Skin of body (tissue), 2 donors: ENCODE data around the gene RPL38. TPM values are rescaled to one million over a fixed set of nuclear protein-coding genes. Genes with fewer than 3 reads are reported as not detected.

Experiments
- DNase-seq: peaks from one replicate; lab custom pipeline; 2025; lab: John Stamatoyannopoulos, UW
- total RNA-seq: library from RNA; depleted of rRNA; stranded (reverse); fragments of >200 nt; gene quantifications from one replicate; pipeline ENCODE4 v1.2.3, GENCODE V29; 2014

RPL38 gene
- total RNA-seq, 1 donor from 2014 or later, result 2,384 TPM

DNA sequence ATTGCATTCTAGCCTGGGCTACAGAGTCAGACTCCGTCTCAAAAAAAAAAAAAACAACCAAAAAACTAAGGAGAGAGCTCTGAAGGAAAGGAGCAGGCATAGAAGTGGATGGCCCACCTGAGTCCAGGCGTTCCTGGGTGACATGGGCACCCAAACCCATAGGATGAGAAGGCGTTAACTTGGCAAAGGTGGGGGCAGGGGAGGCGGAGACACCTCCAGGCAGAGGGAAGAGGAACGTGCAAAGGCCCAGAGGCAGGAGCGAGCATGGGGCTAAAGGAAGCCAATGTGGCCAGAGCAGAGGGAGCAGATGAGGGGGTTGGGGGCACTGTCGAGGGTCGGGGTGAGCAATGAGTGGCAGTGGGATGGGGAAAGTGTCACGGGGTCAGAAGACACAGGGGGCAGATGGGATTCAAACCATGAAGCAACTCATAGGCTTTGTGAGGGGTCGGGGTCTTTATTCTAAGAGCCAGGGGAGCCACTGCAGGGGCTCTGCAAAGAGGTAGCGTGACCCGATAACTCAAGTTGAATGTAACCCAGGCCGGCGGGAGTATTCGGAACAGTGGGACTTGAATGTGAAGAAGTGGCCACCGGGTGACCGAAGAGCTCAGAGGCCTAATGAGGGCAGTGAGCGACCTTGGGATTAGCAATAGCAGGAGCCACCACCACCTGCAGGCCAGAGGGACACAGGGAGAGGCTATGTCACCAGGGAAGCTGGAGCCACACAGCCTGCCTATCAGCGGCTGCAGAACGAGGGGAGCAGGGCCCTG lies 21.7 kb downstream of the RPL38 start:
- no peak for DNase-seq

DNA sequence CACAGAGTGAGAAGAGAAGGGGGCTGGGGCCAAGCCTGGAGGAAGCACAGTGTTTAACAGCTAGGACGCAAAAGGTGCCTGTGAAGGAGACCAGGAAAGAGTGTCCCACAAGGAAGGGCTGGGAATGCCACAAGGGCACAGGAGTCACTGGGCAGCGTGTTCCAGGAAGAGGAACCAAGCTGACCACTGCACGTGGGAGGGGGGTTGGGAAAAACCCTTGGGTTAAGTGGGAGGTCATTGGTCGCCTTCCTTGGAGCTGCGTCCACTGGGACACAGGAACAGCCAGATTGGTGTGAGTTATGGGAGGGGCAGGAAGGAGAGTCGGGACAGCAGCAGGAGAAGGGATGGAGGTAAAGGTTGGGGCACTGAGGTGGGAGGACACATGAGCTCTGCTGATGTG lies 22.8 kb downstream of the RPL38 start:
- no peak for DNase-seq

DNA sequence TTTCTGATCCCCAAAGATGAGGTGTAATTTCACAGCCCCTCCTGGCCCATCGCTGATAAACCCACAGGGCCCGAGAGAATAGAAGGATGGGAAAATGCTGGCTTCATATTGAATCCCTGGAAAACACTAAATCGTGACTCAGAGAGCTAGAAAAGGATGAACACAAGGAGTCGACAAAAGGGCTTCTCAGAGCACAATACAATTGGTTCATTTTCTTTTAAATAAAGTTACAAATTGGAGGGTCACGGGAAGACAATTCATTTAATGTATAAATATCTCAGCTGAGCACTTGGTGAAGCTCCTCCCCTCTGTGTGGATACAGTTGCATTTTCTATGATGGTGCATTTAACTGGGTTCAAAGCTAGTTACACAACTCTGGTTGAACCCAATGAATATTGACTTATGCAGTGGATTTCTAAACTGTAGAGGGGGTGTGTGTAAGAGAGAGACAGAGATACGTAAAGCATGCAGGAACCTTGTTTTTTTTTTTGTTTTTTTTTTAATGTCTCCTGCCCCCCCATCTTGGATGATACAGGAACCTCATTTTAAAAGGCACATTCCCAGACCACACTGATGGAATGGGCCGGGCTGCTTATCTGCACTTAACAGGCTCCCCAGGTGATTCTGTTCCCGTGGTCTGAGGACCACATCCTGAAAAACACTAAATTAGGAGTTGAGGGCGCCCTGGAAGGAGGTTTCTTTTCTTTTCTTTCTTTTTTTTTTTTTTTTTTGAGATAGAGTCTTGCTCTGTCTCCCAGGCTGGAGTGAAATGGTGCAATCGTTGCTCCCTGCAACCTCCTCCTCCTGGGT lies 24.0 kb downstream of the RPL38 start:
- no peak for DNase-seq

DNA sequence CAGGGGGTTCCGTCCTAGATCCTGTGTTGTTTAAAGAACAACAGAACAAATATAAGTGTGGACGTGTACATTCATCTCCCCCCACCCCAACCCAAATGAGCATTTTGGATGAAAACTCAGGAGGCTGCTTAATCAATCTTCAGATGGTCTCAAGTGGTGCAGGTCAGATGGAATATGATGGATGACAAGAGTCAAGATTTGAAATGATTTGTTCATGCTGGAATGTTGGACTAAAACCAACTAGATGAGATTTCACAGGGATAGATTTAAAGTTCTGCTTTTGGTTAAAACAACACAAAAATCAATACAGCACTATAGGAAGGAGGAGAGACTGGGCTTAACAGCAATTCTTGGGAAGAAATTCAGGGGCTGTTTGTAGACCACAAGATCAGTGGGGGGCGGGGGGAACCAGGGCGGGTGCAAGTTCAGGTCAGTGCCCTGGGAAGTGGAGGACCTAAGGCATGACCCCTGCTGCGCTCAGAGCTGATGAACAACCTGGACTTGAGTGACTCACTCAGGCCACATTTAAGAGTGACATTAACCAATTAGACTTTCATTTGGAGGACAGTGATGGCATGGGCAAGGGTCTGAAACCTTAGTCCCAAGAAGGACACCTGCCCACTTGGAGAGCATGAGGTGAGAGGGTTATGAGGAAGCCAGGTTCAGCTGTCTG lies 25.0 kb downstream of the RPL38 start:
- peak; percentile 68 for DNase-seq

DNA sequence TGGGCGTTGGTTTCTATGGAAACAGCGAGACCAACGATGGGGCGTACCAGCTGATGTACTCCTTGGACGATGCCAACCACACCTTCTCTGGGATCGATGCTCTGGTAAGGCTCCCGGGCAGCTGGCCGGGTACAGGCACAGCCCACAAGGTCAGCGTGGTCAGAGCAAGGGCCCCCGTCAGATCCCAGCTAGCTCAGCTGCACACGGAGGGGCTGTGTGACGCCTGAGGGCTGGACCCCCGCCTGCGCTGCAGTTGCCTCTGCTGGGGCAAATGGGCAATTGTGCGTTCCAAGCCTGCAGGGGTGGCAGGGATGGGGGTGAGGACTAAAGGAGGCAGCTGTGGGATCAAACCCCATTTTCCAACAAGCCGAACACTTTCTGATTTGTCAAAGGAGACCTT lies 27.4 kb downstream of the RPL38 start:
- no peak for DNase-seq

DNA sequence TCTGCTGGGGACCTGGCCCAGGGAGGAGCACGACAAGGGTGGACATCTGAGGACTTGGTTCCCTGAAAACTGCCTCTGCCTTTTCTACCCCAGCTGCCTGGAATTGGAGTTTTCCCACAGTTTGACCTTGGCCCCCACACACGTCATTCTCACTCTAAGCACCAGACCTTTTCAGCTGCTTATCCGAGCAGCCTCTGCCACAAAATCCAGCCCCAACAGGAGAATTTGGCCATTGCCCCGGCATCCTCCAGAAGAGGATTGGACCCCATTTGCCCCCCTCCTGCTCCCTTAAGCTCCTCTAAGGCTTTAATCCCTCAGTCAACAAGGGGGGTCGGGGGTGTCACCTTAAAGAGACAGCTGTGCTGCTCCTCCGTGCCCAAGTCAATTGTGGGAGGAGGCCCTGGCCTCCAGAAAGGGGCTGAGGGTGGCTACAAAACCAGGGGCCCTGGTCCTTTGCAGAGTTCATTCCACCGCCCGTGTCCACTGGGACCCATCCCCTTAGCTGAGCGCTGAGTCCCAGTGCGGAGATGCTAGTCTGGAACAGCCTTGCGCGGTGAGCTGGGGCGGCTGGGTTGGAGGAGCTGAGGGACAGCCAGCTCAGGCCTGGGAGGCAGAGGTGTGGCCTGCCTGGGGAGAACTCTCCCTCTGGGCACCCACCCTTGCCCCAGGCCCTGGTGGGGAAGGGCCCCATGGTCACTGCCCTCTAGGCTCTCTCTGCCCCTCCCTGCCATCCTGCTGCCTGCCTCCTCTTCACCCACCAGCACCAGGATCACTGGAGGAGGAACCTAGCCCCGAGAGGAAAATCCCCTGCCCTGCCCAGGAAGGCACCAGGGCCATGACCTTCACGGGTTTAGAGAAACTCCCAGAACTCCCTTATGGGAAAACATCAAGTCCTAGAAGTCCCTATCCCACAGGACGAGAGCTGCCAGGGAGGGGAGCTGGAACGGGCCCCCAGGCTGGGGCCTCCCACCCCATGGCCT lies 28.7 kb downstream of the RPL38 start:
- DNase-seq, result no peak

DNA sequence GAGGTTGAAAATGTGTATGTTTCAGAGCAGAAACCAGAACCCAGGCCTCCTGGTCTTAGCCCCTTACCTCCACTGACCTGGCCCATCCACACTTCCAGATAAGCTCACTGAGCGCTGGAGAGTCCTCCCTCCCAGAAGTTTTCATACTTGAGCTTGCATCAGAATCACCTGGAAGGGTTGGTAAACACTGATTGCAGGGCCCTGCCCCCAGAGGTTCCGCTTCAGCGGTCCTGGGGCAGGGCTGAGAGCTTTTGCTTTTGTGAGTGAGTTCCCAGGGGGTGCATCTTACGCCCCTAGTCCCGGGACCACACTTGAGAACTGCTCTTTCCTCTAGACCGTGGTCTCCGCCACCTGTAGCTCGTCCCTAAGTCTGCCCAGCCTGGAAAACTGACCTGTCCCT lies 30.5 kb downstream of the RPL38 start:
- DNase-seq, result no peak

DNA sequence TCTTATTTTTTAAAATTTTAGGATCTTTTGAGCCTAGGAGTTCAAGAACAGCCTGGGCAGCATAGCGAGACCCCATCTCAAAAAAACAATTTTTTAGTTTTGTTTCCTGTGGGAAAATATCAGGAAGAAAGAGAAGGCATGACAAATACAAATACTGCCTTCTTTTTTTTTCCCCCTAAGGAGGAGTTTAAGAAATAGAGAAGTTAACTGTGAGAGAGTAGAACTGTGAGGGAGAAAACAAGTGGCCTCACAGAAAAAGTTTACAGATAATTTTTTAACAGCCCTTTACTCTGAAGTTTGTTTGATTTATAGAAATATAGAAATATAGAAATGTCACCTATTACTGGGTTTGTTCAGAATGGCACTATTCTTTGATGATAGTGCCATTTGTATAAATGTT lies 31.0 kb downstream of the RPL38 start:
- DNase-seq, result no peak

DNA sequence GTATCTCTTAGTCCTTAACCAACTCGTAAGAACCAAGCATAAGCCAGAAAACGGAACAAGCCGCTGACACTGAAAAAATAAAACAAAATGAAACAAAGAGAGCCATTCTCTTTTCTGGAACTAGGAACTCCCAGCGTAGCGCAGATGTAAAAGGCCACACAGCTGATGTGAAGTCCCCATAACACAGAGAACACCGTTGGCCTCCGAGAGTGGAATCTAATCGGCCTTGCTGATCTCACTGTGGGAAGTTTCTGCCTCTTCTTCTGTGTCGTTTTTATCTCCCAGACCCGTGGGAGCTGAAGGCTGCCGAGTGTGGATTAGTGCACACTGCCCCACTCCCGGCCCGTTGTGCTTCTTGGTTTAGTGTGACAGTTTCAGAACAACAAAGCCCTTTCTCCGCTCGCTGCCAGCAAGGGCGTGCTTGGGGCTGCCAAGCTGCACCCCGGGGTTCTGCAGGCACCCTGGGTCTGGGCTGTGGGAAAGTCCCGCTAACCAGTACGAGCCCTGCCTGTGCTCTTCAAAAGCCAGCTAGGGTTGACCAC lies 31.6 kb downstream of the RPL38 start:
- DNase-seq, result no peak

DNA sequence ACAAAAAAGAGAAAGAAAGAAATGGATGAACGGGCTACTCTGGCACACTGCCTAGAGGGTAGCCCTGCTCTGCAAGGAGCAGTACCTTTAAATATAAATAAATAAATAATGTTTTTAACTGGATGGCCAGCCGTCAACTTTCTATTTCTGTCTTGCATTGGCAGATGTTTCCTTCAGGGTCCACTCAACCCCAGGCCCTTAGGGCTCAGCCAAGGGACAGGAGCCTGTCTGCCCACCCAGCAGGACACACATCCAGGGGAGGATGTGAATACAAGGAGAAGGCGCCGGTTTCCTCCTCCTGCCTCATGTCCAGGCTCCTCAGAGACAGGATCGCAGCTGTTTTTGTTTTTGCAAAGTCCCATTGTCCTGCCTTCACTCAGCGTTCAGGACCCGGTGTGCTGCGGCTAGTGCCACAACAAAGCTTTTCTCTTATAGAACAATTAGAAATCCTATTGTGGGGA lies 32.5 kb downstream of the RPL38 start:
- no peak for DNase-seq

DNA sequence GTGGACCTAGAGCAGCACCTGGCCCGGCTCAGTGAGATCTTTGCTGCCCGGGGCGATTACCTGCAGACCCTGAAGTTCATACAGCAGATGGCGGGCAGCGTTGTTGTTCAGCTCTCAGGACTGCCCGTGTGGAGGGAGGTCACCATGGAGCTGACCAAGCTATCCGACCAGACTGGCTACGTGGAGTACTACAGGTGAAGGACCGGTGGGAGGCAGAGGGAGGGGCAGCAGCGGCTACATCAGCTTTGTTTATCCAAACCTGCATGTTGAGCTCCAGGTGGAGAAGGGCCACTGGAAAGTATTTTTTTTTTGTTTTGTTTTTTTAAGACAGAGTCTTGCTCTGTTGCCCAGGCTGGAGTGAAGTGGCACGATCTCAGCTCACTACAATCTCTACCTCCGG lies 33.8 kb downstream of the RPL38 start:
- no peak for DNase-seq

DNA sequence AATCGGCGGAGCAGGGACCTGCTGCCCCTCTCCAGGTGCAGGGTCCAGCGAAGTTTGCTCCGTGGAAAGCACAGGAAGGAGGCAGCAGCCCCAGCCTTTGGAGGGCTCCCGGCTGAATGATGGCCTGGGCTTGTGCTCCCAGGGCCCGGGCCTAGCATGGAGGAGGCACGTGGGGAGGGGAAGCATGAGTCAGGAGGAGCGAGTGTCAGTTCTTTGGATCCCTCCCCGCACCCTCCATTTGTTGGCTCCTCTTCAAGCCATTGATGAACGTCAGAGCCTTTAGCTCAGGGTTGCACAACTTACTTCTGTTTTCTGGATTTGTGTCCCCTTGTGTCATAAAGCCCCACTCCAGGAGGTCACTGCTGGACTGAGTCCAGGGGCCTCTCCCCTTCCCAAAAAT lies 35.7 kb downstream of the RPL38 start:
- DNase-seq, result peak; percentile 64

DNA sequence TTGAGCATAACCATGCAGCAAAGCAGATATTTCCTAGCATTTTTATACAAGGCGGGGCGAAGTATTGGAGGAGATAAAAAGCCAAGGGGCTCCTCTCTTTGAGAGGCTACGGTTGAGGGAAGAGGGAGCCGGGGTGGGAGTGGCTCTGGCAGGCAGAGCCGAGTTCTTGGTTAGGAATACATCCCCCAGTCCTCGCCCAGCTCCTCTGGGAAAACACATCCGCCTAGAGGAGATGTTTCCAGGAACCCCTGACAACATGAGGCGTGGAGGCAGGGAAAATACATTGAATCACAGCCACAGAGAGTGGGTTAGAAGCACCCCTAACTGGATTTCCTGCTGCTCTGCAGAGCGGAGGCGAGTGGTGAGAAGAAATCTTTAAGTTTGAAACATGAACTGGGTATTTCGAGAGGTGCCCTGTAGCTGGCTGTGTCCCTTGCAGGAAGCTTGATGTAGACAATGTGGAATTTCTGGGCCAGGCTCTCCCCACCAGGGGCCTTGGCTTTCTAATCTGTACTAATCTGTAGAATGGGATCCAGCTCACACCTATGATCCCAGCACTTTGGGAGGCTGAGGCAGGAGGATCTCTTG lies 37.2 kb downstream of the RPL38 start:
- DNase-seq, result peak; percentile 94

DNA sequence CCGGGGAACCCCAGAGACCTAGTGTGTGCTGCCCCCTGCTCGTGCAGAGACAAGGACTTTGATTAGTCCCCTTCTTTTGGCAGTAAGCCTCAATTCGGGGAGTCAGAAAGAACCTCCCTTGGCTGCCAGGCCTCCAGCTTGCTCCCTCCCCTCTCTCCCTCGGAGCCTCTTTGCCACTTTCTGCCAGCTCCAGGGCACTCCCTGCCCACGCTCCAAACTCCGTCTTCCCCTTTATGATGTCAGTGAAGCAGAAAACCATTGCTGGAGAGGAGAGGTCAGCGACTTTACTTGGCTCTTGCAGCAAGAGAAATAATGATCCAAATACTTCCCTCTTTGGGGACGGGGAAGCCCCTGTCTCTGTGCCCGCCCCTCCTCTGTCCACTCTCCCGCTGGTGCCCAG lies 38.0 kb downstream of the RPL38 start:
- DNase-seq, result no peak

DNA sequence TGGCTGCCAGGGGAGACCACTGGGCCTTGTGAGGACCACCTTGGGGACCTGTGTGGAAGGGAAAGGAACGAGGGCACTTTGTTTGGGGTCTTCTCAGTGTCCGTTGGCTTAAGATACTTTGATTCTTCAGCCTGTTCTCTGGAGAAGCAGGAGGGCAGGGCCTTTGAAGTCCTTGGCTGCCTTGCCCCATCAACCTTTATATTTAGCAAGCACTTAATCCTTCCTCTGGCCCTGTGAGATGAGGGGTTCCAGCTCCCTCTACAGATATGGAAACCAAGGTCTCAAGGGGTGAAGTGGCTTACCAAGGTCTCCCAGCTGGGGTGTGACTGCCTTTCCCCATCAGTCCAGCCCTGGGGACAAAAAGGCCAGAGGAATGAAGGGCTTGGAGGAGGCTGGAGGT lies 38.4 kb downstream of the RPL38 start:
- no peak for DNase-seq

DNA sequence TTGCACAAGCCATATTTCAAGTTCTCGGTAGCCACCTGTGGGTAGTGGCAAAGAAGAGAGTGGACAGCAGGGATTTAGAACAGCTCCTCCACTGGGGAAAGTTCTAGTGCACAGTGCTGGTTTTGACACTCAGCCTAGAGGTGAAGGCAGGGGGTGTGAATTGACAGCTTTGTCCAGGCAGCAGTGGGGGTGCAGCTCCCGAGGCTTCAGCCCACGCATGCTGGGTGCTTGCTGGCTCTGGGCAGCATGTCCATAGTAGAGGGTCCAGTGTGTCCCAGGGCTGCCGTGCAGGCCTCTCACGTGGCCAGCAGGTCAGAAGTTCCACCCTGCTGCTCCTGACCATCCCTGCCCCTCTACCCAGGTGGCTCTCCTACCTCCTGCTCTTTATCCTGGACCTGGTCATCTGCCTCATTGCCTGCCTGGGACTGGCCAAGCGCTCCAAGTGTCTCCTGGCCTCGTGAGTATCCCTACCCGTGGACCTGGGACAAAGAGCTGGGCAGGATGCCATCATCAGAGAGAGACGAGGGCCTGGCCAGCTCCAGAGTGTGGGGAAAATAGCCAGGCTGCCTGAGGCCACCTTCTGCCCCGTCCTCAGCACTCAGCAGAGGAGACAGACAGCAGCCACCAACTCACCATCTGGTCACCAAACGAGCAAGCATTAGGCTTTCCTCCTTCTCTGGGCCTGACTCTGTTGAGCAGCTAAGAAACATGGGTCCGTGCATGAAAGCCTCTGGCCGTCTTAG lies 39.7 kb downstream of the RPL38 start:
- no peak for DNase-seq

DNA sequence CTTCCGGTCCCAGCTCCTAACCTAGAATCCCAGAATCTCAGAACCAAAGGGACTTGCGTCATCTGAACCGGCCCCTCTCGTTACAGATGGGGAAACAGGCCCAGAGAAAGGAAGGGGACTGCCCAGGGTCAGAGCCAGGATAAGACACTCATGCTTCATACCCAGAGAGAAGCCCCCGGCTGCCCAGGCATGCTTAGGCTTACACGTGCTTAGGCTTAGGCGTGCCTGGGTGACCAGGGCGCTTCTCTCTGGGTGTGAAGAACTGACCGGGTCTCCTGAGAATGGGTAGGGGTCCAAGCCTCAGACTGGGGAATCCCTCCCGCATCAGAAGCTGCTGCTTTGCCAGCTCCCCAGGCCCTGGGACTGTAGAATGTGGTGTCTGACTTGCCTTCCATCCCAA lies 40.6 kb downstream of the RPL38 start:
- DNase-seq, result no peak

DNA sequence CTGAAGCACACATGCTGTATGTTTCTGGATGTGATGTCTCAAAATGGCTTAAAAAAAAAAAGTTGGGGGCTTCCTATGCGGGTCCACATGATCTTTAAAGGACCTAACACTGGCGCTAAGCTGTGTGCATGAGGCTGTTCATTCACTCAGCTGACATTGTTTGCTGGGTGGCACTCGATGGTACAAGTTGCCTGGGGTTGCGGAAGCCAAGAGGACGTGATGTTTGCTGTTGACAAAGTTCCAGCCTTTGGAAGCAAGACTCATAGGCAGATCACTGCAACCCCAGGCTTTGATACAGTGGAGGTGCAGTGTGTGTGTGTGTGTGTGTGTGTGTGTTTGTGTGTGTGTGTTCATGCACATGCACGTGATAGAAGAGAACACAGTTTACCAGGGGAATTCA lies 41.1 kb downstream of the RPL38 start:
- DNase-seq, result no peak

DNA sequence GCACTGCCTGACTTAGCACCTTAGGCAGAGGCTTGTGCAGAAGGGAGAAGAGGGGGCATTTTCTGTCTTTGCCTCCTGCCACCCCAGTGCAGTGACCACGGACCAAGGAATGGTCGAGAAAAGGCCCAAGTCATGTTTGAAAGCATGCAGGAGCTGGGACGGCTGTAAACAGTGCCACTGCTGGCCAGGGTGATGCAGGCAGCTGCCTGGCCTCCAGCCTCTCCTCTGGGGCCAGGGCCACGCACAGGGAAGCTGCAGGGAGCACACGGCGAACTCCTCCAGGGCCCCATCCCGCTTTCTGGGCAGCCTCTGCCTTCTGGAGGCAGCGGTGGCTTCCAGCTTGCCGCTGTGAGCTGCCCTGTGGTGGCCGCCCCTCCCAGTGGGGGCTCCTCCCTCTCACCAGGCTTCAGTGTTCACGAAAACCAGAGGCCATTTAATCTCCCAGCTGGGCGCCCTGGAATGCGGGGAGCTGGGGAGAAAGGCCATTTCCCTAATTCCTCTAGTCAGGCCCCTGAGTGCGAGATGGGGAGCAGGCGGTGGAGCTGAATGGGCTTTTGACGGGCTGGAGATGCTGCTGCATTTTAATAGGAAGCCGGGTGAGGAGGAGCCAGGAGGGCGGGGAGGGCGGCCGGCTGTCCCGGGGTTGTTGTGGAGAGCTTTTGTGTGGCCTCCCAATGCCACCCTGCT lies 41.8 kb downstream of the RPL38 start:
- no peak for DNase-seq
